ENCODE data around the gene UBE2G2.
"Not testable (repeated sequence)": the region's sequence is repeated elsewhere in the genome, so short reads cannot be mapped to it uniquely, and the experiment has no call there.

The UBE2G2 gene

GRCh38 chr21:44836349-44836665 is 34.7 kb upstream of the UBE2G2 start:
- DNase-seq (ENCODE audit: low read depth, low spot score) = no peak

- no peak for DNase-seq (ENCODE audit: low read depth, low spot score)
Measured at GRCh38 chr21:44835647-44835973, 34.0 kb upstream of the UBE2G2 start.

GRCh38 chr21:44834951-44835646 is 33.5 kb upstream of the UBE2G2 start:
- no peak for DNase-seq (ENCODE audit: low read depth, low spot score)

- no peak for DNase-seq (ENCODE audit: low read depth, low spot score)
Measured at GRCh38 chr21:44834231-44834950, 32.8 kb upstream of the UBE2G2 start.

- DNase-seq (ENCODE audit: low read depth, low spot score) = no peak
Measured at GRCh38 chr21:44833663-44834062, 32.0 kb upstream of the UBE2G2 start.

GRCh38 chr21:44832516-44833255 is 31.1 kb upstream of the UBE2G2 start:
- not testable (repeated sequence) for DNase-seq (ENCODE audit: low read depth, low spot score)

GRCh38 chr21:44831227-44831860 is 29.7 kb upstream of the UBE2G2 start:
- DNase-seq (ENCODE audit: low read depth, low spot score) = no peak

GRCh38 chr21:44829507-44830092 is 28.0 kb upstream of the UBE2G2 start:
- DNase-seq (ENCODE audit: low read depth, low spot score) = no peak

- DNase-seq (ENCODE audit: low read depth, low spot score) = no peak
Measured at GRCh38 chr21:44828362-44829056, 26.9 kb upstream of the UBE2G2 start.

GRCh38 chr21:44823179-44823660 is 21.6 kb upstream of the UBE2G2 start:
- DNase-seq (ENCODE audit: low read depth, low spot score) = no peak

- DNase-seq (ENCODE audit: low read depth, low spot score) = no peak
Measured at GRCh38 chr21:44822484-44823178, 21.0 kb upstream of the UBE2G2 start.

GRCh38 chr21:44820851-44821250 is 19.2 kb upstream of the UBE2G2 start:
- no peak for DNase-seq (ENCODE audit: low read depth, low spot score)

GRCh38 chr21:44819283-44820243 is 17.9 kb upstream of the UBE2G2 start:
- no peak for DNase-seq (ENCODE audit: low read depth, low spot score)

GRCh38 chr21:44818640-44819011 is 17.0 kb upstream of the UBE2G2 start:
- no peak for DNase-seq (ENCODE audit: low read depth, low spot score)

- DNase-seq (ENCODE audit: low read depth, low spot score) = peak; percentile 68
Measured at GRCh38 chr21:44817914-44818639, 16.5 kb upstream of the UBE2G2 start, which contains the start of gene SUMO3. SUMO3 (minus strand) TSS chr21:44818062; CDS start chr21:44817968, 94 bp downstream.

GRCh38 chr21:44817506-44817880 is 15.9 kb upstream of the UBE2G2 start:
- peak; percentile 79 for DNase-seq (ENCODE audit: low read depth, low spot score)

- DNase-seq (ENCODE audit: low read depth, low spot score) = no peak
Measured at GRCh38 chr21:44816761-44817505, 15.3 kb upstream of the UBE2G2 start.
